ENCODE measurements around the gene CPB2.

GRCh38 chr13:46058268-46058667 lies 46.6 kb downstream of the CPB2 start:
- TF ChIP-seq POLR2A (IDR thresholded peaks at IDR 0.05) (no peak), CTCF (IDR thresholded peaks at IDR 0.05 in 4 of 5, conservative IDR thresholded peaks at IDR 0.05 in 1 of 5) (no peak)
